Stomach (tissue), 9 donors: Measurements from ENCODE around the gene FAM168A. TPM values are rescaled to one million over a fixed set of nuclear protein-coding genes. Genes with fewer than 3 reads are reported as not detected.

ENCODE experiments used
- DNase-seq, 2 donors: peaks; one replicate each; pipeline versions ENCODE4 v3.0.0 to v3.0.0-alpha.2; 2013 to 2019
- H3K27ac ChIP-seq, 5 donors: fragments of 200-600 bp in 4 of 5; sonication (generic) in 4 of 5; one replicate each; pipeline ENCODE4 v1.5.1; 2013 to 2019; ENCODE audit warnings: mild to moderate bottlenecking in 1 of 5, moderate library complexity in 1 of 5
- H3K27me3 ChIP-seq, 3 donors: fragments of 200-600 bp; sonication (generic); one replicate each; pipeline ENCODE4 v1.5.1; 2017 to 2019; ENCODE audit warnings: mixed run types in 1 of 3
- H3K36me3 ChIP-seq, 4 donors: fragments of 200-600 bp; sonication (generic); 1 replicate in 3 of 4; 2 replicates in 1 of 4; pipeline ENCODE4 v1.5.1; 2016 to 2019
- H3K4me1 ChIP-seq, 4 donors: fragments of 200-600 bp; sonication (generic); one replicate each; pipeline ENCODE4 v1.5.1; 2016 to 2019
- H3K4me3 ChIP-seq, 4 donors: fragments of 200-600 bp; sonication (generic) in 3 of 4; one replicate each; pipeline ENCODE4 v1.5.1; 2016 to 2019; ENCODE audit warnings: mild to moderate bottlenecking in 1 of 4
- H3K9me3 ChIP-seq, 4 donors: fragments of 200-600 bp; sonication (generic); one replicate each; pipeline ENCODE4 v1.5.1; 2016 to 2019
- EP300 ChIP-seq: sonication (generic); formaldehyde crosslinking; IDR thresholded peaks from one replicate; pipeline ENCODE4 v1.6.1; 2017; ENCODE audit warnings: antibody characterized with exemption
- POLR2A ChIP-seq, 4 donors: fragments of 450-650 bp; IDR thresholded peaks; one replicate each; pipeline ENCODE4 v1.6.1; 2016; ENCODE audit warnings: antibody characterized with exemption in 4 of 4, control low read depth in 2 of 4, mild to moderate bottlenecking in 1 of 4, moderate library complexity in 1 of 4
- POLR2AphosphoS5 ChIP-seq, 3 donors: sonication (generic); formaldehyde crosslinking; IDR thresholded peaks; one replicate each; pipeline ENCODE4 v1.6.1; 2016; ENCODE audit warnings: antibody characterized with exemption in 3 of 3
- WGBS, 5 donors: extraction: QIAGEN DNeasy Blood & Tissue Kit in 3 of 5; methylation state at CpG; one replicate each; pipeline versions ENCODE4 v1.1.5 to v1.1.7; 2013 to 2018; 5-methylcytosine and 5-hydroxymethylcytosine counted together
- intact Hi-C: fragments of 100-400 bp; cut with DNase I; formaldehyde crosslinking; loops from one replicate; pipeline ENCODE4 v1.15.1; 2023; ENCODE audit warnings: low total_unique reads
- polyA plus RNA-seq, 3 donors: library from polyadenylated mRNA; stranded (reverse); fragments of 200-250 nt; gene quantifications; one replicate each; pipeline ENCODE4 v1.2.3, GENCODE V29; 2013
- total RNA-seq, 5 donors: library from RNA; depleted of rRNA; stranded (reverse); fragments of >200 nt; gene quantifications; one replicate each; pipeline versions ENCODE4 v1.1.0 to v1.2.3, GENCODE V29; 2014 to 2016
- TF ChIP-seq, protein P1 (sequence below), 7 experiments: fragments of 450-650 bp in 4 of 7; fragments of 200-600 bp in 3 of 7; sonication (generic) in 3 of 7; IDR thresholded peaks; one replicate each; pipeline ENCODE4 v1.5.1; 2016 to 2019; ENCODE audit warnings: antibody characterized with exemption in 7 of 7, control low read depth in 2 of 7, mild to moderate bottlenecking in 1 of 7
- donor health status: healthy with polysubstance abuse.
- donor health status: Bipolar disorder and iron deficiency.
- donor health status: healthy.

FAM168A gene
- total and polyA plus RNA-seq, 8 donors = 4.3 to 25.4 (median 6.3) TPM

DNA sequence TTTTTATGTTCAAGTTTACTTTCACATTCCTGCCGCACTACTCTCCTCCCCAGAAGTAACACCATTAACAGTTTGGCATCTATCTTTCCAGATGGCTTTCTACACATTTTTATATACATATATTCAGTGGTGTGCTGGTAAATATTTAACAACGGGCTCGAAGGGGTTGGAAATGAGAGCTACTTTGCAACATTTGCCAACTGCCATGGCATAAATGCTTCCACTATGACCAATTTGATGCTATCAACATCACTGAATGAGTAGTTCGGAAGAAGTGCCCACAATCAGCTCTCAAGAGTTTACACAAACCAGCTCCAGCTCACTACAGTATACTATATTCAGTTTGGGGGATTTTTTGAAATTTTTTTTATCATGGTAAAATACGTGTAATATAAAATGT lies 166.5 kb downstream of the FAM168A start:
- TF ChIP-seq, protein P1, sequence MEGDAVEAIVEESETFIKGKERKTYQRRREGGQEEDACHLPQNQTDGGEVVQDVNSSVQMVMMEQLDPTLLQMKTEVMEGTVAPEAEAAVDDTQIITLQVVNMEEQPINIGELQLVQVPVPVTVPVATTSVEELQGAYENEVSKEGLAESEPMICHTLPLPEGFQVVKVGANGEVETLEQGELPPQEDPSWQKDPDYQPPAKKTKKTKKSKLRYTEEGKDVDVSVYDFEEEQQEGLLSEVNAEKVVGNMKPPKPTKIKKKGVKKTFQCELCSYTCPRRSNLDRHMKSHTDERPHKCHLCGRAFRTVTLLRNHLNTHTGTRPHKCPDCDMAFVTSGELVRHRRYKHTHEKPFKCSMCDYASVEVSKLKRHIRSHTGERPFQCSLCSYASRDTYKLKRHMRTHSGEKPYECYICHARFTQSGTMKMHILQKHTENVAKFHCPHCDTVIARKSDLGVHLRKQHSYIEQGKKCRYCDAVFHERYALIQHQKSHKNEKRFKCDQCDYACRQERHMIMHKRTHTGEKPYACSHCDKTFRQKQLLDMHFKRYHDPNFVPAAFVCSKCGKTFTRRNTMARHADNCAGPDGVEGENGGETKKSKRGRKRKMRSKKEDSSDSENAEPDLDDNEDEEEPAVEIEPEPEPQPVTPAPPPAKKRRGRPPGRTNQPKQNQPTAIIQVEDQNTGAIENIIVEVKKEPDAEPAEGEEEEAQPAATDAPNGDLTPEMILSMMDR (IDR thresholded peaks at IDR 0.05) = no peak
- TF ChIP-seq EP300 = no peak
- TF ChIP-seq POLR2A (IDR thresholded peaks at IDR 0.05) = no peak
- TF ChIP-seq POLR2AphosphoS5 (IDR thresholded peaks at IDR 0.05) = no peak
- Histone ChIP-seq H3K4me1 (peaks cover 0 to 2% (median under 1%) of the 10 kb centered on the region in 4 donors), H3K4me3 (no peak overlapping the region), H3K36me3 (peaks cover 0 to 9% (median 4%) of the 10 kb centered on the region in 4 donors), H3K9me3 (no peaks in the 10 kb centered on the region), H3K27me3 (no peaks in the 10 kb centered on the region), H3K27ac (no peak overlapping the region)
- intact Hi-C loops = no loop called here
- DNase-seq = no peak
- WGBS, 5 donors = 63 to 84% (median 74%) methylated on average over 5 of the region's 5 CpGs

DNA sequence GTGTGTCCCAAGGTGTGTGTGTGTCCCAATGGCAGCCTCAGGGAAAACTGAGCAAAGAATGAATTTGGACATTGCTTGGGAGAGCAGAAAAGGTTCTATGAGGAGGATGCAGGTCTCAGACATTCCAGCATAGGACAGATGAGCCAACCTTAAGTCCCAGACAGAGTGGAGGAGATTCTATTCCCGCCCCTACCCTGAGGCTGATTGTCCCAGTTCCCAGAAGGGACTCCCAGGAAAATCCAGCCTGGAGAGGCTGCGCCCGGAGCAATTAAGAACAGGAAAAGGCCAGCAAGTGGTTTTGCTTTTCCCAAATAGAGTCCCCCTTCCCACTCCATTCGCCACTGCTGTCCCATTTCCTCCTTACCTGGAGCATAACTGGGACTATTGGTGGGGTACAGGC lies 167.6 kb downstream of the FAM168A start:
- no peak for DNase-seq
- no peaks in the 10 kb centered on the region for H3K9me3 ChIP-seq
- 79 to 99% (median 94%) methylated on average over 4 of the region's 4 CpGs for WGBS, 5 donors
- H3K36me3 ChIP-seq = peaks cover 0 to 9% (median 4%) of the 10 kb centered on the region in 4 donors
- no peak overlapping the region for H3K27ac ChIP-seq
- peaks cover 0 to 8% (median 0%) of the 10 kb centered on the region in 4 donors for H3K4me1 ChIP-seq
- no peak overlapping the region for H3K4me3 ChIP-seq
- intact Hi-C loops = no loop called here
- TF ChIP-seq POLR2AphosphoS5 (IDR thresholded peaks at IDR 0.05) (no peak), POLR2A (IDR thresholded peaks at IDR 0.05) (no peak), EP300 (no peak)
- TF ChIP-seq, protein P1 (IDR thresholded peaks at IDR 0.05) = no peak
- H3K27me3 ChIP-seq = no peaks in the 10 kb centered on the region

DNA sequence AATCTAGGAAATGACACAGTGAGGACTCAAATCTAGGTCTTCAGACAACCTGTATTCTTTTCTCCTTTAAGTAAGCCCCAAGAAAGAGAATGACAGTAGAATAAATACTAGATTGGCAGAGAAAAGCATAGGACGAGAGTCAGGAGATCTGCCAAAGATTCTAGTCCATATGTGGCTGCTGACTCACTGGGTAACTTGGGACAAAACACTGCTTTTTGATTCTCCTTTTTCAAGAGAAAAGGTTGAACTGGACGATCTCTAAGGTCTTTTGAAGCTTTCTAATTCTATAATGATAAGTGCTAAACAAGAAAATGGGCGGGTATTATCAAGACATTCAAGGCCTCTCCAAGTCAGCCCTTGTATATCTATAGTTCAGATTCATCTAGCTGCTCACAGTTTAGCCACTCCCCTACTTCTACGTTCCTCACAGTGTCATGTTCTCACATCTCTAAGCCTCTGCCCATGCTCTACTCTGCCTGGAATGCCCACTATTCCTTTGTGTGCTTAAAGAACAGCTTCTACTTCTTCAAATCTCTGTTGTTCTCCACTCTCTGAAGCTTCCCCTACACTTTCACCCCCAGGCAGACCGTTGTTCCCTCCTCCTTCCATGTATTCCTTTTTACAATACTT lies 168.7 kb downstream of the FAM168A start:
- Histone ChIP-seq H3K27me3 (no peaks in the 10 kb centered on the region), H3K9me3 (no peaks in the 10 kb centered on the region), H3K27ac (no peak overlapping the region), H3K4me3 (no peak overlapping the region), H3K4me1 (peaks cover 0 to 8% (median 0%) of the 10 kb centered on the region in 4 donors), H3K36me3 (peaks cover 0 to 9% (median 4%) of the 10 kb centered on the region in 4 donors)
- intact Hi-C loops = no loop called here
- DNase-seq = no peak
- TF ChIP-seq POLR2A (IDR thresholded peaks at IDR 0.05) (no peak), EP300 (no peak), POLR2AphosphoS5 (IDR thresholded peaks at IDR 0.05) (no peak)
- TF ChIP-seq, protein P1 (IDR thresholded peaks at IDR 0.05) = no peak
- 74 to 84% (median 76%) methylated on average over 5 of the region's 5 CpGs for WGBS, 5 donors

- Histone ChIP-seq H3K27me3 (no peaks in the 10 kb centered on the region), H3K4me3 (no peak overlapping the region), H3K27ac (no peak overlapping the region), H3K36me3 (peaks cover 0 to 9% (median 4%) of the 10 kb centered on the region in 4 donors), H3K9me3 (no peaks in the 10 kb centered on the region), H3K4me1 (peaks cover 0 to 8% (median 0%) of the 10 kb centered on the region in 4 donors)
- intact Hi-C loops = no loop called here
- TF ChIP-seq, protein P1 (IDR thresholded peaks at IDR 0.05) = no peak
- no peak for TF ChIP-seq EP300
- TF ChIP-seq POLR2AphosphoS5 (IDR thresholded peaks at IDR 0.05) = no peak
- no peak for TF ChIP-seq POLR2A (IDR thresholded peaks at IDR 0.05)
- no peak for DNase-seq
Measured at GRCh38 chr11:73428699-73429098, 169.2 kb downstream of the FAM168A start.
